H1 (cell line): ENCODE data around the gene STX2. TPM values are rescaled to one million over a fixed set of nuclear protein-coding genes. Genes with fewer than 3 reads are reported as not detected.

ENCODE experiments used
- CTCF ChIA-PET: fragments of 300-600 bp; sonication (Branson Sonifier 250); formaldehyde crosslinking; loops from one replicate; lab custom pipeline; 2021; ENCODE audit not compliant: partially characterized antibody; lab: Charles Lee
- POLR2A ChIA-PET: fragments of 300-600 bp; sonication (Branson Sonifier 250); formaldehyde crosslinking; loops from one replicate; lab custom pipeline; 2021; ENCODE audit warnings: inconsistent platforms; ENCODE audit not compliant: partially characterized antibody; lab: Charles Lee
- DNase-seq, 2 experiments: peaks; one replicate each; pipeline versions ENCODE4 v3.0.0 to v3.0.0-alpha.2; 2010 to 2022; ENCODE audit warnings: low spot score in 2 of 2, low read depth in 1 of 2, mixed read lengths in 1 of 2
- FAIRE-seq: peaks from 2 replicates; lab custom pipeline; 2011; peaks lifted over from hg19 to GRCh38; lab: Jason Lieb, UNC
- H2AFZ ChIP-seq: 2 replicates; pipeline ENCODE4 v1.8.1; 2012; ENCODE audit warnings: low read length, inconsistent platforms
- H2AK5ac ChIP-seq: 2 replicates; pipeline ENCODE4 v1.6.1; 2013; ENCODE audit warnings: low read depth, low read length
- H2BK120ac ChIP-seq: replicated peaks from 2 replicates; pipeline ENCODE3; 2013; ENCODE audit warnings: low read depth, low read length, inconsistent platforms
- H2BK12ac ChIP-seq: 2 replicates; pipeline ENCODE4 v1.6.1; 2013; ENCODE audit warnings: low read depth, low read length
- H2BK15ac ChIP-seq: 2 replicates; pipeline ENCODE4 v1.6.1; 2013; ENCODE audit warnings: low read length
- H2BK20ac ChIP-seq: 2 replicates; pipeline ENCODE4 v1.6.1; 2013; ENCODE audit warnings: low read length
- H2BK5ac ChIP-seq: 2 replicates; pipeline ENCODE4 v1.6.1; 2013; ENCODE audit warnings: low read depth, low read length
- H3K14ac ChIP-seq: 2 replicates; pipeline ENCODE4 v1.6.1; 2013; ENCODE audit warnings: inconsistent platforms; ENCODE audit not compliant: insufficient read length
- H3K18ac ChIP-seq: 2 replicates; pipeline ENCODE4 v1.6.1; 2013; ENCODE audit warnings: low read length; ENCODE audit errors: extremely low read depth
- H3K23ac ChIP-seq: 2 replicates; pipeline ENCODE4 v1.6.1; 2013; ENCODE audit warnings: inconsistent platforms; ENCODE audit not compliant: insufficient read length
- H3K23me2 ChIP-seq: 2 replicates; pipeline ENCODE4 v1.6.1; 2013; ENCODE audit warnings: low read depth, low read length
- H3K27ac ChIP-seq: 2 replicates; pipeline ENCODE4 v1.6.1; 2011; ENCODE audit warnings: low read depth, low read length, inconsistent platforms
- H3K27me3 ChIP-seq, 4 experiments: replicated peaks in 1 of 4; 1 replicate in 1 of 4; 2 replicates in 3 of 4; pipeline versions ENCODE4 v1.6.1 to v1.8.1; 2011 to 2013; ENCODE audit warnings: low read length in 3 of 4, mild to moderate bottlenecking in 3 of 4, inconsistent platforms in 2 of 4, mixed read lengths in 2 of 4, moderate library complexity in 1 of 4; ENCODE audit not compliant: control insufficient read depth in 3 of 4, insufficient read depth in 3 of 4; ENCODE audit errors: extremely low read depth in 1 of 4
- H3K36me3 ChIP-seq, 4 experiments: 2 replicates each; pipeline versions ENCODE4 v1.6.1 to v1.8.1; 2011 to 2013; ENCODE audit warnings: mild to moderate bottlenecking in 4 of 4, low read length in 3 of 4, moderate library complexity in 2 of 4, control low read depth in 1 of 4, inconsistent platforms in 1 of 4; ENCODE audit not compliant: insufficient read depth in 4 of 4, control insufficient read depth in 2 of 4
- H3K4ac ChIP-seq: replicated peaks from 2 replicates; pipeline ENCODE3; 2013; ENCODE audit warnings: low read length, low read depth, mixed read lengths, inconsistent platforms; ENCODE audit not compliant: insufficient read length
- H3K4me1 ChIP-seq, 4 experiments: replicated peaks in 1 of 4; 1 replicate in 1 of 4; 2 replicates in 3 of 4; pipeline versions ENCODE4 v1.6.1 to v1.8.1; 2011 to 2013; ENCODE audit warnings: low read length in 3 of 4, inconsistent platforms in 2 of 4, mixed read lengths in 1 of 4; ENCODE audit not compliant: insufficient read depth in 4 of 4, control insufficient read depth in 3 of 4
- H3K4me2 ChIP-seq, 2 experiments: 2 replicates each; pipeline versions ENCODE4 v1.6.1 to v1.8.1; 2011 to 2013; ENCODE audit warnings: low read depth in 2 of 2, low read length in 2 of 2, control low read depth in 1 of 2, inconsistent platforms in 1 of 2, mild to moderate bottlenecking in 1 of 2; ENCODE audit not compliant: insufficient read depth in 1 of 2
- H3K4me3 ChIP-seq, 4 experiments: fragments of 200-600, 300-600 bp in 1 of 4; sonication (generic), shearing (Covaris generic), sonication (Bioruptor Twin) in 1 of 4; 2 replicates each; pipeline versions ENCODE4 v1.5.1 to v1.8.1; 2011 to 2016; ENCODE audit warnings: low read length in 4 of 4, low read depth in 3 of 4, control low read depth in 2 of 4, inconsistent platforms in 2 of 4, mild to moderate bottlenecking in 2 of 4, mixed read lengths in 1 of 4, moderate library complexity in 1 of 4; ENCODE audit not compliant: insufficient read depth in 2 of 4; ENCODE audit errors: extremely low read depth in 1 of 4
- H3K56ac ChIP-seq: replicated peaks from 2 replicates; pipeline ENCODE3; 2013; ENCODE audit warnings: low read depth, mild to moderate bottlenecking, mixed read lengths, low read length, inconsistent platforms; ENCODE audit not compliant: insufficient read length
- H3K79me1 ChIP-seq: 2 replicates; pipeline ENCODE4 v1.6.1; 2013; ENCODE audit warnings: low read depth, low read length, control low read depth
- H3K79me2 ChIP-seq, 2 experiments: 2 replicates each; pipeline versions ENCODE4 v1.6.1 to v1.8.1; 2012 to 2013; ENCODE audit warnings: low read length in 2 of 2, mild to moderate bottlenecking in 2 of 2, inconsistent platforms in 1 of 2; ENCODE audit not compliant: insufficient read depth in 2 of 2, control insufficient read depth in 1 of 2
- H3K9ac ChIP-seq, 4 experiments: replicated peaks in 1 of 4; 1 replicate in 1 of 4; 2 replicates in 3 of 4; pipeline versions ENCODE4 v1.6.1 to v1.8.1; 2011 to 2013; ENCODE audit warnings: low read depth in 3 of 4, low read length in 3 of 4, control low read depth in 2 of 4, mild to moderate bottlenecking in 2 of 4, moderate library complexity in 2 of 4, inconsistent platforms in 1 of 4; ENCODE audit errors: extremely low read depth in 1 of 4
- H3K9me3 ChIP-seq, 2 experiments: 2 replicates each; pipeline versions ENCODE4 v1.6.1 to v1.8.1; 2012 to 2013; ENCODE audit warnings: mild to moderate bottlenecking in 2 of 2, moderate library complexity in 2 of 2, control low read depth in 1 of 2, inconsistent platforms in 1 of 2, low read depth in 1 of 2, low read length in 1 of 2, mixed read lengths in 1 of 2; ENCODE audit not compliant: insufficient read depth in 2 of 2
- H4K20me1 ChIP-seq, 2 experiments: replicated peaks in 1 of 2; 2 replicates each; pipeline versions ENCODE3 to v1.8.1; 2011 to 2013; ENCODE audit warnings: inconsistent platforms in 2 of 2, low read length in 2 of 2, mild to moderate bottlenecking in 1 of 2; ENCODE audit not compliant: insufficient read depth in 2 of 2, control insufficient read depth in 1 of 2
- H4K5ac ChIP-seq: 2 replicates; pipeline ENCODE4 v1.6.1; 2013; ENCODE audit warnings: low read length, low read depth, mixed read lengths, inconsistent platforms; ENCODE audit not compliant: insufficient read length
- H4K8ac ChIP-seq: 2 replicates; pipeline ENCODE4 v1.8.0; 2013; ENCODE audit warnings: mild to moderate bottlenecking, moderate library complexity, low read length, inconsistent platforms; ENCODE audit not compliant: insufficient read depth; ENCODE audit errors: extremely low read depth
- H4K91ac ChIP-seq: replicated peaks from 2 replicates; pipeline ENCODE3; 2013; ENCODE audit warnings: low read length, mixed read lengths, inconsistent platforms; ENCODE audit not compliant: insufficient read length
- ASH2L ChIP-seq: fragments of 200-600, 300-600 bp; sonication (generic); IDR thresholded peaks from one replicate; pipeline ENCODE4 v1.7.1; 2017; ENCODE audit warnings: low read length
- ATF3 ChIP-seq: IDR thresholded peaks from 2 replicates; pipeline ENCODE4 v1.6.1; 2011; ENCODE audit warnings: low read depth, mild to moderate bottlenecking, low read length; ENCODE audit not compliant: insufficient read depth
- CHD1 ChIP-seq: IDR thresholded peaks from 2 replicates; pipeline ENCODE4 v1.6.1; 2012; ENCODE audit warnings: low read depth, low read length, improper control_type of control experiment
- EP300 ChIP-seq, 2 experiments: IDR thresholded peaks; 1 replicate in 1 of 2; 2 replicates in 1 of 2; pipeline ENCODE4 v1.6.1; 2011 to 2012; ENCODE audit warnings: low read depth in 2 of 2, low read length in 2 of 2, mild to moderate bottlenecking in 2 of 2, borderline replicate concordance in 1 of 2, inconsistent platforms in 1 of 2, moderate library complexity in 1 of 2
- GABPA ChIP-seq: IDR thresholded peaks from 2 replicates; pipeline ENCODE4 v1.6.1; 2011; ENCODE audit warnings: mild to moderate bottlenecking, low read length, moderate library complexity, borderline replicate concordance; ENCODE audit not compliant: insufficient read depth
- MAFK ChIP-seq: IDR thresholded peaks from 2 replicates; pipeline ENCODE4 v1.6.1; 2012; ENCODE audit warnings: low read depth, mild to moderate bottlenecking, improper control_type of control experiment, low read length
- RFX5 ChIP-seq: IDR thresholded peaks from 2 replicates; pipeline ENCODE4 v1.6.1; 2011; ENCODE audit warnings: low read depth, low read length, improper control_type of control experiment, borderline replicate concordance
- RXRA ChIP-seq: IDR thresholded peaks from 2 replicates; pipeline ENCODE4 v1.6.1; 2011; ENCODE audit warnings: low read depth, mild to moderate bottlenecking, low read length, moderate library complexity; ENCODE audit not compliant: insufficient read depth
- SIRT6 ChIP-seq: IDR thresholded peaks from one replicate; pipeline ENCODE4 v1.7.1; 2012; ENCODE audit warnings: low read length, inconsistent platforms
- SP1 ChIP-seq: IDR thresholded peaks from 2 replicates; pipeline ENCODE4 v1.6.1; 2011; ENCODE audit warnings: low read depth, low read length
- SP4 ChIP-seq: IDR thresholded peaks from 2 replicates; pipeline ENCODE4 v1.6.1; 2012; ENCODE audit warnings: low read length, inconsistent platforms
- TBP ChIP-seq: IDR thresholded peaks from 2 replicates; pipeline ENCODE4 v1.6.1; 2011; ENCODE audit warnings: low read depth, low read length, improper control_type of control experiment
- TEAD4 ChIP-seq: IDR thresholded peaks from 2 replicates; pipeline ENCODE4 v1.6.1; 2012; ENCODE audit warnings: low read depth, low read length, inconsistent platforms, mixed read lengths
- ZNF274 ChIP-seq: IDR thresholded peaks from 2 replicates; pipeline ENCODE4 v1.7.0; 2012; ENCODE audit warnings: low read length, borderline replicate concordance; ENCODE audit errors: extremely low read depth
- WGBS, 2 experiments: shearing (Covaris generic) in 1 of 2; methylation state at CpG; one replicate each; pipeline versions ENCODE4 v1.1.6 to v1.1.7; 2013 to 2015; ENCODE audit warnings: low lambda C conversion rate in 2 of 2, mixed read lengths in 2 of 2, inconsistent platforms in 1 of 2, low coverage in 1 of 2, missing lambda C conversion rate in 1 of 2; ENCODE audit not compliant: insufficient replicate concordance in 2 of 2, insufficient coverage in 1 of 2, insufficient read length in 1 of 2; ENCODE audit errors: extremely low coverage in 1 of 2, missing lambda C conversion rate in 1 of 2; 5-methylcytosine and 5-hydroxymethylcytosine counted together
- polyA plus RNA-seq, 7 experiments: library from polyadenylated mRNA; depleted of rRNA in 3 of 7; stranded (reverse) in 5 of 7; unstranded in 2 of 7; fragments of >200 nt in 5 of 7; fragments of 200-250 nt in 2 of 7; gene quantifications; 1 replicate in 5 of 7; 2 replicates in 1 of 7; 4 replicates in 1 of 7; pipeline versions ENCODE4 v1.2.1 to v1.2.3, GENCODE V29; 2011 to 2013; ENCODE audit warnings: missing spikeins in 2 of 7, mixed read lengths in 2 of 7
- total RNA-seq: library from RNA; stranded (reverse); fragmentation: NEBNext Ultra II Directional; extraction: Animal tissue kit (Norgen Biotek cat#: 25700); gene quantifications from 2 replicates; pipeline ENCODE4 v1.2.1, GENCODE V29; 2021

Gene STX2
- total and polyA plus RNA-seq, 2 of the 8 experiments (the other 6 are each of a cell fraction or from before 2014, with no cell fraction given): 20.0 to 26.3 TPM

GRCh38 chr12:130835011-130835410, 4.0 kb downstream of the STX2 start:
- CTCF ChIA-PET: interaction anchor here (0.6 to 8.0 kb wide), 9 partner anchors 9 to 1375 kb away, joined by 3 to 70 read pairs (median 4); no protein-coding TSS in a partner anchor

More at GRCh38 chr12:130835011-130835410, 4.0 kb downstream of the STX2 start:
- POLR2A ChIA-PET: interaction anchor here (0.6 to 5.2 kb wide), 4 partner anchors 13 to 50 kb away, joined by 3 to 29 read pairs (median 4); no protein-coding TSS in a partner anchor
- no peak overlapping the region for H3K9ac ChIP-seq
- H4K5ac ChIP-seq: no peak overlapping the region
- no peak overlapping the region for H2BK120ac ChIP-seq
- H3K4me3 ChIP-seq: no peak overlapping the region
- 88% methylated on average over 11 of the region's 11 CpGs; no CpG with 5 or more reads in 1 of the 2 experiments for WGBS, 2 experiments
- H2BK15ac ChIP-seq: no peak overlapping the region
- no peak for FAIRE-seq
- no peak overlapping the region for H2BK12ac ChIP-seq
- H3K27ac ChIP-seq: no peak overlapping the region
- no peak overlapping the region for H3K4me2 ChIP-seq
- H3K79me1 ChIP-seq: peaks cover 10% of the 10 kb centered on the region
- peaks cover 0 to 54% of the 10 kb centered on the region in 2 experiments; a peak in 2 of 4 replicates for H3K79me2 ChIP-seq
- H4K8ac ChIP-seq: no peak overlapping the region; the same call in 1 of the 2 replicates
- no peak overlapping the region for H3K14ac ChIP-seq
- no peak overlapping the region for H2AFZ ChIP-seq
- H3K9me3 ChIP-seq: no peaks in the 10 kb centered on the region
- peaks cover 0 to 13% (median 5%) of the 10 kb centered on the region in 4 experiments; a peak in 5 of 7 replicates for H3K27me3 ChIP-seq
- no peak overlapping the region for H4K91ac ChIP-seq
- TF ChIP-seq RXRA: no peak
- TF ChIP-seq CHD1: no peak
- no peak for TF ChIP-seq MAFK
- no peak for TF ChIP-seq SP1
- TF ChIP-seq SP4: no peak
- TF ChIP-seq ATF3: no peak
- TF ChIP-seq TBP: no peak
- TF ChIP-seq ASH2L: no peak
- TF ChIP-seq RFX5: no peak
- TF ChIP-seq GABPA: no peak
- TF ChIP-seq EP300 (IDR thresholded peaks at IDR 0.05; ENCODE audit: borderline replicate concordance in 1 of 2, low read depth in 2 of 2, low read length in 2 of 2): no peak
- TF ChIP-seq TEAD4: no peak
- no peak for TF ChIP-seq SIRT6
- no peak for TF ChIP-seq ZNF274
- TF ChIP-seq, all 59 proteins: peak for 0
- no peak overlapping the region for H3K18ac ChIP-seq
- H3K4ac ChIP-seq: no peak overlapping the region
- H3K23me2 ChIP-seq: peaks cover 3% of the 10 kb centered on the region
- H3K56ac ChIP-seq: no peak overlapping the region
- H4K20me1 ChIP-seq: peaks cover 0 to 2% of the 10 kb centered on the region in 2 experiments
- no peak overlapping the region for H2BK20ac ChIP-seq
- no peak overlapping the region for H2BK5ac ChIP-seq
- no peak for DNase-seq
- H3K23ac ChIP-seq: no peak overlapping the region
- no peaks in the 10 kb centered on the region; a peak in 1 of 8 replicates for H3K36me3 ChIP-seq
- H3K4me1 ChIP-seq: peaks cover 8 to 20% (median 15%) of the 10 kb centered on the region in 4 experiments
- H2AK5ac ChIP-seq: no peak overlapping the region
